A549 (cell line): Measurements from ENCODE around the gene HGS.

Source experiments
- CHD4 ChIP-seq: fragments of 200-600 bp; sonication (generic); IDR thresholded peaks from 2 replicates; pipeline ENCODE4 v1.6.1; 2016; ENCODE audit warnings: antibody characterized with exemption, mild to moderate bottlenecking, borderline replicate concordance
- CTCF ChIP-seq: fragments of >200 bp; sonication (Bioruptor Twin); formaldehyde crosslinking; IDR thresholded peaks from 3 replicates; pipeline ENCODE4 v1.5.1; 2016
- ESRRA ChIP-seq: fragments of 150-350 bp; IDR thresholded peaks from 2 replicates; pipeline ENCODE4 v1.6.1; 2014; ENCODE audit warnings: mild to moderate bottlenecking, low read length, borderline replicate concordance
- HMGXB4 ChIP-seq: fragments of 250-450 bp; sonication (Bioruptor Pico); IDR thresholded peaks from 2 replicates; pipeline ENCODE4 v1.5.0; 2021; ENCODE audit warnings: mild to moderate bottlenecking, moderate library complexity, borderline replicate concordance
- MAZ ChIP-seq: fragments of 150-350 bp; IDR thresholded peaks from 2 replicates; pipeline ENCODE4 v1.6.1; 2014; ENCODE audit warnings: antibody characterized with exemption, low read depth, low read length, borderline replicate concordance
- MYC ChIP-seq: IDR thresholded peaks from 2 replicates; pipeline ENCODE4 v1.6.1; 2012; ENCODE audit warnings: mild to moderate bottlenecking, inconsistent platforms, low read length, improper control_type of control experiment, borderline replicate concordance
- PBX3 ChIP-seq: IDR thresholded peaks from 2 replicates; pipeline ENCODE4 v1.6.1; 2012
- REST ChIP-seq: fragments of 200-600 bp; sonication (generic); IDR thresholded peaks from 2 replicates; pipeline ENCODE4 v1.6.1; 2016; ENCODE audit warnings: antibody characterized with exemption, mild to moderate bottlenecking, moderate library complexity
- RNF2 ChIP-seq: fragments of 200-600 bp; sonication (generic); IDR thresholded peaks from 2 replicates; pipeline ENCODE4 v1.6.1; 2016; ENCODE audit warnings: low read depth, mild to moderate bottlenecking, antibody characterized with exemption, moderate library complexity, borderline replicate concordance
- SMC3 ChIP-seq: fragments of >200 bp; sonication (Bioruptor Twin); formaldehyde crosslinking; IDR thresholded peaks from 3 replicates; pipeline ENCODE4 v1.6.1; 2018; ENCODE audit warnings: inconsistent platforms
- USF2 ChIP-seq: fragments of 450-650 bp; IDR thresholded peaks from 2 replicates; pipeline ENCODE4 v1.6.1; 2014; ENCODE audit warnings: antibody characterized with exemption

GRCh38 chr17:81735264-81736102 lies 51.7 kb downstream of the HGS start:
- TF ChIP-seq CTCF (no peak), ESRRA (no peak), REST (no peak), CHD4 (no peak), RNF2 (no peak), HMGXB4 (no peak), USF2 (no peak), MYC (no peak), MAZ (no peak), SMC3 (no peak), PBX3 (no peak)
